Measurements from ENCODE around the gene ZBTB44.
"Not testable (repeated sequence)": the region's sequence is repeated elsewhere in the genome, so short reads cannot be mapped to it uniquely, and the experiment has no call there.

Gene ZBTB44

DNA sequence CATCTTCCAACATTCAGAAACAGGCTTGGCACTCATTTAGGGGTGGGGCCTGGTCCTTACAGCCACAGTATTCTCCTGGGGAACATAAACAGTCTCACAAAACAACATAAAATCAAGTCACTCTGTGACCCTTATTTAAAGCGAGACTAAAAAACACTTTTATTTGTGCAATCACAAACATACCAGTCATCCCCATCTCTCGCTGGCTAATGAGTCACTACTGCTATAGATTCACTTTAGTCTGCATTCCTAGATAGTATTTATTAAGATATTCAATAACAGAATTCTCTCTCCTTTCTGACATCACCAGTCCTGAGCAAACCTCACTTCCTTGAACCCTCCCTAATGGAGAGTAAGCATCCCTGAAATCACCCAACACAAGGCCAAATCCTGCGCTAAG lies 68.0 kb downstream of the ZBTB44 start:
- H3K4me3 ChIP-seq (ENCODE audit: low read depth, low read length) = no peak overlapping the region
- TF ChIP-seq, protein P1, sequence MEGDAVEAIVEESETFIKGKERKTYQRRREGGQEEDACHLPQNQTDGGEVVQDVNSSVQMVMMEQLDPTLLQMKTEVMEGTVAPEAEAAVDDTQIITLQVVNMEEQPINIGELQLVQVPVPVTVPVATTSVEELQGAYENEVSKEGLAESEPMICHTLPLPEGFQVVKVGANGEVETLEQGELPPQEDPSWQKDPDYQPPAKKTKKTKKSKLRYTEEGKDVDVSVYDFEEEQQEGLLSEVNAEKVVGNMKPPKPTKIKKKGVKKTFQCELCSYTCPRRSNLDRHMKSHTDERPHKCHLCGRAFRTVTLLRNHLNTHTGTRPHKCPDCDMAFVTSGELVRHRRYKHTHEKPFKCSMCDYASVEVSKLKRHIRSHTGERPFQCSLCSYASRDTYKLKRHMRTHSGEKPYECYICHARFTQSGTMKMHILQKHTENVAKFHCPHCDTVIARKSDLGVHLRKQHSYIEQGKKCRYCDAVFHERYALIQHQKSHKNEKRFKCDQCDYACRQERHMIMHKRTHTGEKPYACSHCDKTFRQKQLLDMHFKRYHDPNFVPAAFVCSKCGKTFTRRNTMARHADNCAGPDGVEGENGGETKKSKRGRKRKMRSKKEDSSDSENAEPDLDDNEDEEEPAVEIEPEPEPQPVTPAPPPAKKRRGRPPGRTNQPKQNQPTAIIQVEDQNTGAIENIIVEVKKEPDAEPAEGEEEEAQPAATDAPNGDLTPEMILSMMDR (IDR thresholded peaks at IDR 0.05; ENCODE audit: insufficient read depth, low read length, missing control alignments) = no peak
- ChIA-PET CTCF (no interaction called here), POLR2A (no interaction called here)
- DNase-seq (ENCODE audit: low read depth, low spot score) = peak; percentile 1

DNA sequence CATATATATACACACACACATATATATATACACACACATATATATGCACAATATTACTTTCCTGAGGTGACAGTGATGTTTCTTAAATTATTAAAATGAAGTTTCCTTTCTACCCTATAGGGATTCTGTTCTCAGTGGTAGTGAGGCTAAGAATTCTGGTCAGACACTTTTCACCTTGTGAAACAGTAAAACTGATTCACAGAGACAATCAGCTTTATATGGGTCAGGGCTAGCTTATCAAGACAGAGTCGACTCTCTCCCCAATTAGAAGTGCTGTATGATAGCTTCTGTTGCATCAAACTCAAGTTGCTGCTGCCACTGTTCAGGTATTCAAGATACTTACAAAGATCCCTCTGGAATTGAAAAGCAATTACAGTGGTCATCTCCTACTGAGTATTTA lies 68.4 kb downstream of the ZBTB44 start:
- TF ChIP-seq, protein P1 (IDR thresholded peaks at IDR 0.05; ENCODE audit: insufficient read depth, low read length, missing control alignments) = no peak
- no peak for DNase-seq (ENCODE audit: low read depth, low spot score)
- CTCF ChIA-PET = no interaction called here
- POLR2A ChIA-PET = no interaction called here
- no peak overlapping the region for H3K4me3 ChIP-seq (ENCODE audit: low read depth, low read length)

DNA sequence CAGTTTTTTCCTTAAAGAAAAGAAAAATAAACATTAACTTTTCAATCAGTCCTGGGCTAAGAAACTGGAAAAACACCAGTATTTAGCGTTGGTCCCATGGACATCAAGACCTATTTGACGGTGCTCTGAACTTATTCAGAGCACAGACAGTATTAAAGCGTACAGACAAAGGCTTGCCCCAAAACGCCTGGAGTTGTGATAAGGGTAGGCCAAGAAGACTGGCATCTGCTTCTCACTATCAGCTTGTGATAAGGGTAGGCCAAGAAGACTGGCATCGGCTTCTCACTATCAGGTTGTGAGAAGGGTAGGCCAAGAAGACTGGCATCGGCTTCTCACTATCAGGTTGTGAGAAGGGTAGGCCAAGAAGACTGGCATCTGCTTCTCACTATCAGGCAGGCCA lies 69.3 kb downstream of the ZBTB44 start:
- H3K4me3 ChIP-seq (ENCODE audit: low read depth, low read length); CTCF ChIA-PET; POLR2A ChIA-PET; DNase-seq (ENCODE audit: low read depth, low spot score): not testable (repeated sequence)

- TF ChIP-seq, protein P1 (IDR thresholded peaks at IDR 0.05; ENCODE audit: insufficient read depth, low read length, missing control alignments) = no peak
- H3K4me3 ChIP-seq (ENCODE audit: low read depth, low read length) = no peak overlapping the region
- DNase-seq (ENCODE audit: low read depth, low spot score) = no peak
- CTCF ChIA-PET = no interaction called here
- POLR2A ChIA-PET = no interaction called here
Observed at GRCh38 chr11:130244848-130245247, 69.9 kb downstream of the ZBTB44 start.

DNA sequence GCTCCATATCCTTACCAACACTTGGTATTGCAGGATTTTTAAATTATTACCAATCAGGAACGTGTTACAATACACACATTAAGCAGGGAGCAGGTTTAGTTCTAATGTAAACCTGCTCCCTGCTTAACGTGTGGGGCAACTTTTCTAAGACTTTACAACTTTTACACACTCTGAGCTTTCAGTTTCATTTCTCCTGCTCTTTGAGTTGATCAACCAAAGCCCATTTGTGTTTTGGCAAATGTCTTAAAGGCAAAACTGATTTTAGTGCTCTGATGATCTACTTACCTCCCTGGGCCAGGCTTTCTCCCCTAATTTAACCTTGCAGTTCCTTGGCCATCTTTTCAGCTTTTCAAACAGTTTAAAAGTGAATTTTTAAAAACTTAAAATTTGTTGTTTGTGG lies 70.9 kb downstream of the ZBTB44 start:
- TF ChIP-seq, protein P1 (IDR thresholded peaks at IDR 0.05; ENCODE audit: insufficient read depth, low read length, missing control alignments) = no peak
- POLR2A ChIA-PET = no interaction called here
- H3K4me3 ChIP-seq (ENCODE audit: low read depth, low read length) = no peak overlapping the region
- CTCF ChIA-PET = interaction anchor here (0.6 kb wide), 1 partner anchor 31 kb away, joined by 3 read pairs; no protein-coding TSS in a partner anchor
- no peak for DNase-seq (ENCODE audit: low read depth, low spot score)

GRCh38 chr11:130241713-130242112 lies 73.0 kb downstream of the ZBTB44 start:
- POLR2A ChIA-PET = no interaction called here
- no peak overlapping the region for H3K4me3 ChIP-seq (ENCODE audit: low read depth, low read length)
- CTCF ChIA-PET = no interaction called here
- TF ChIP-seq, protein P1 (IDR thresholded peaks at IDR 0.05; ENCODE audit: insufficient read depth, low read length, missing control alignments) = no peak
- no peak for DNase-seq (ENCODE audit: low read depth, low spot score)

- no peak for DNase-seq (ENCODE audit: low read depth, low spot score)
- TF ChIP-seq, protein P1 (IDR thresholded peaks at IDR 0.05; ENCODE audit: insufficient read depth, low read length, missing control alignments) = no peak
- POLR2A ChIA-PET = no interaction called here
- H3K4me3 ChIP-seq (ENCODE audit: low read depth, low read length) = no peak overlapping the region
- CTCF ChIA-PET = no interaction called here
Observed at GRCh38 chr11:130237282-130238006, 77.3 kb downstream of the ZBTB44 start.
